GM23338 (cell line): ENCODE data around the gene WSCD1.

ENCODE experiments used
- CREB1 ChIP-seq: fragments of 250-450 bp; sonication (Bioruptor Pico); IDR thresholded peaks from 2 replicates; pipeline ENCODE4 v1.5.0; 2020; ENCODE audit warnings: low read depth, mild to moderate bottlenecking, moderate library complexity
- ETS1 ChIP-seq: IDR thresholded peaks from 2 replicates; pipeline ENCODE4 v1.6.1; 2016; ENCODE audit warnings: antibody characterized with exemption
- EZH2 ChIP-seq: fragments of 200-600 bp; sonication (generic); IDR thresholded peaks from one replicate; pipeline ENCODE4 v1.8.0; 2017; ENCODE audit warnings: antibody characterized with exemption, mild to moderate bottlenecking, low read depth; ENCODE audit not compliant: unreplicated experiment
- EZH2phosphoT487 ChIP-seq: fragments of 200-600 bp; sonication (generic); IDR thresholded peaks from one replicate; pipeline ENCODE4 v1.8.1; 2018; ENCODE audit warnings: antibody characterized with exemption; ENCODE audit not compliant: unreplicated experiment
- JUNB ChIP-seq: IDR thresholded peaks from one replicate; pipeline ENCODE4 v1.6.1; 2016; ENCODE audit warnings: antibody characterized with exemption; ENCODE audit not compliant: unreplicated experiment
- NANOG ChIP-seq: IDR thresholded peaks from 2 replicates; pipeline ENCODE4 v1.6.1; 2016; ENCODE audit warnings: antibody characterized with exemption, borderline replicate concordance
- POLR2AphosphoS5 ChIP-seq: IDR thresholded peaks from 2 replicates; pipeline ENCODE4 v1.6.1; 2016; ENCODE audit warnings: antibody characterized with exemption, low read depth
- REST ChIP-seq: IDR thresholded peaks from one replicate; pipeline ENCODE4 v1.6.1; 2018; ENCODE audit warnings: antibody characterized with exemption; ENCODE audit not compliant: unreplicated experiment
- STAT1 ChIP-seq: IDR thresholded peaks from one replicate; pipeline ENCODE4 v1.6.1; 2016; ENCODE audit warnings: antibody characterized with exemption; ENCODE audit not compliant: unreplicated experiment
- ZNF114 ChIP-seq: fragments of 250-450 bp; sonication (Bioruptor Pico); IDR thresholded peaks from 2 replicates; pipeline ENCODE4 v1.5.0; 2020; ENCODE audit warnings: mild to moderate bottlenecking, moderate library complexity
- ZNF331 ChIP-seq: fragments of 250-450 bp; sonication (Bioruptor Pico); IDR thresholded peaks from 2 replicates; pipeline ENCODE4 v1.5.0; 2020; ENCODE audit warnings: low read depth, mild to moderate bottlenecking, moderate library complexity
- TF ChIP-seq, protein P1 (sequence below), 2 experiments: fragments of 200-600 bp in 1 of 2; sonication (generic) in 1 of 2; conservative IDR thresholded peaks; 2 replicates each; pipeline versions ENCODE4 v1.5.1 to v1.6.1; 2016 to 2017; ENCODE audit warnings: antibody characterized with exemption in 2 of 2, low read depth in 2 of 2, mild to moderate bottlenecking in 2 of 2, moderate library complexity in 1 of 2
- TF ChIP-seq, protein P2 (sequence below): fragments of 250-450 bp; sonication (Bioruptor Pico); IDR thresholded peaks from 2 replicates; pipeline ENCODE4 v1.5.0; 2020; ENCODE audit warnings: mild to moderate bottlenecking, moderate library complexity

GRCh38 chr17:6106212-6106611 lies 36.0 kb downstream of the WSCD1 start:
- TF ChIP-seq EZH2: no peak
- TF ChIP-seq, protein P1, sequence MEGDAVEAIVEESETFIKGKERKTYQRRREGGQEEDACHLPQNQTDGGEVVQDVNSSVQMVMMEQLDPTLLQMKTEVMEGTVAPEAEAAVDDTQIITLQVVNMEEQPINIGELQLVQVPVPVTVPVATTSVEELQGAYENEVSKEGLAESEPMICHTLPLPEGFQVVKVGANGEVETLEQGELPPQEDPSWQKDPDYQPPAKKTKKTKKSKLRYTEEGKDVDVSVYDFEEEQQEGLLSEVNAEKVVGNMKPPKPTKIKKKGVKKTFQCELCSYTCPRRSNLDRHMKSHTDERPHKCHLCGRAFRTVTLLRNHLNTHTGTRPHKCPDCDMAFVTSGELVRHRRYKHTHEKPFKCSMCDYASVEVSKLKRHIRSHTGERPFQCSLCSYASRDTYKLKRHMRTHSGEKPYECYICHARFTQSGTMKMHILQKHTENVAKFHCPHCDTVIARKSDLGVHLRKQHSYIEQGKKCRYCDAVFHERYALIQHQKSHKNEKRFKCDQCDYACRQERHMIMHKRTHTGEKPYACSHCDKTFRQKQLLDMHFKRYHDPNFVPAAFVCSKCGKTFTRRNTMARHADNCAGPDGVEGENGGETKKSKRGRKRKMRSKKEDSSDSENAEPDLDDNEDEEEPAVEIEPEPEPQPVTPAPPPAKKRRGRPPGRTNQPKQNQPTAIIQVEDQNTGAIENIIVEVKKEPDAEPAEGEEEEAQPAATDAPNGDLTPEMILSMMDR (conservative IDR thresholded peaks at IDR 0.05; ENCODE audit: low read depth in 2 of 2): no peak
- no peak for TF ChIP-seq EZH2phosphoT487
- no peak for TF ChIP-seq POLR2AphosphoS5
- no peak for TF ChIP-seq REST
- no peak for TF ChIP-seq ZNF331
- no peak for TF ChIP-seq CREB1 (CRISPR knock-in tag)
- TF ChIP-seq, protein P2, sequence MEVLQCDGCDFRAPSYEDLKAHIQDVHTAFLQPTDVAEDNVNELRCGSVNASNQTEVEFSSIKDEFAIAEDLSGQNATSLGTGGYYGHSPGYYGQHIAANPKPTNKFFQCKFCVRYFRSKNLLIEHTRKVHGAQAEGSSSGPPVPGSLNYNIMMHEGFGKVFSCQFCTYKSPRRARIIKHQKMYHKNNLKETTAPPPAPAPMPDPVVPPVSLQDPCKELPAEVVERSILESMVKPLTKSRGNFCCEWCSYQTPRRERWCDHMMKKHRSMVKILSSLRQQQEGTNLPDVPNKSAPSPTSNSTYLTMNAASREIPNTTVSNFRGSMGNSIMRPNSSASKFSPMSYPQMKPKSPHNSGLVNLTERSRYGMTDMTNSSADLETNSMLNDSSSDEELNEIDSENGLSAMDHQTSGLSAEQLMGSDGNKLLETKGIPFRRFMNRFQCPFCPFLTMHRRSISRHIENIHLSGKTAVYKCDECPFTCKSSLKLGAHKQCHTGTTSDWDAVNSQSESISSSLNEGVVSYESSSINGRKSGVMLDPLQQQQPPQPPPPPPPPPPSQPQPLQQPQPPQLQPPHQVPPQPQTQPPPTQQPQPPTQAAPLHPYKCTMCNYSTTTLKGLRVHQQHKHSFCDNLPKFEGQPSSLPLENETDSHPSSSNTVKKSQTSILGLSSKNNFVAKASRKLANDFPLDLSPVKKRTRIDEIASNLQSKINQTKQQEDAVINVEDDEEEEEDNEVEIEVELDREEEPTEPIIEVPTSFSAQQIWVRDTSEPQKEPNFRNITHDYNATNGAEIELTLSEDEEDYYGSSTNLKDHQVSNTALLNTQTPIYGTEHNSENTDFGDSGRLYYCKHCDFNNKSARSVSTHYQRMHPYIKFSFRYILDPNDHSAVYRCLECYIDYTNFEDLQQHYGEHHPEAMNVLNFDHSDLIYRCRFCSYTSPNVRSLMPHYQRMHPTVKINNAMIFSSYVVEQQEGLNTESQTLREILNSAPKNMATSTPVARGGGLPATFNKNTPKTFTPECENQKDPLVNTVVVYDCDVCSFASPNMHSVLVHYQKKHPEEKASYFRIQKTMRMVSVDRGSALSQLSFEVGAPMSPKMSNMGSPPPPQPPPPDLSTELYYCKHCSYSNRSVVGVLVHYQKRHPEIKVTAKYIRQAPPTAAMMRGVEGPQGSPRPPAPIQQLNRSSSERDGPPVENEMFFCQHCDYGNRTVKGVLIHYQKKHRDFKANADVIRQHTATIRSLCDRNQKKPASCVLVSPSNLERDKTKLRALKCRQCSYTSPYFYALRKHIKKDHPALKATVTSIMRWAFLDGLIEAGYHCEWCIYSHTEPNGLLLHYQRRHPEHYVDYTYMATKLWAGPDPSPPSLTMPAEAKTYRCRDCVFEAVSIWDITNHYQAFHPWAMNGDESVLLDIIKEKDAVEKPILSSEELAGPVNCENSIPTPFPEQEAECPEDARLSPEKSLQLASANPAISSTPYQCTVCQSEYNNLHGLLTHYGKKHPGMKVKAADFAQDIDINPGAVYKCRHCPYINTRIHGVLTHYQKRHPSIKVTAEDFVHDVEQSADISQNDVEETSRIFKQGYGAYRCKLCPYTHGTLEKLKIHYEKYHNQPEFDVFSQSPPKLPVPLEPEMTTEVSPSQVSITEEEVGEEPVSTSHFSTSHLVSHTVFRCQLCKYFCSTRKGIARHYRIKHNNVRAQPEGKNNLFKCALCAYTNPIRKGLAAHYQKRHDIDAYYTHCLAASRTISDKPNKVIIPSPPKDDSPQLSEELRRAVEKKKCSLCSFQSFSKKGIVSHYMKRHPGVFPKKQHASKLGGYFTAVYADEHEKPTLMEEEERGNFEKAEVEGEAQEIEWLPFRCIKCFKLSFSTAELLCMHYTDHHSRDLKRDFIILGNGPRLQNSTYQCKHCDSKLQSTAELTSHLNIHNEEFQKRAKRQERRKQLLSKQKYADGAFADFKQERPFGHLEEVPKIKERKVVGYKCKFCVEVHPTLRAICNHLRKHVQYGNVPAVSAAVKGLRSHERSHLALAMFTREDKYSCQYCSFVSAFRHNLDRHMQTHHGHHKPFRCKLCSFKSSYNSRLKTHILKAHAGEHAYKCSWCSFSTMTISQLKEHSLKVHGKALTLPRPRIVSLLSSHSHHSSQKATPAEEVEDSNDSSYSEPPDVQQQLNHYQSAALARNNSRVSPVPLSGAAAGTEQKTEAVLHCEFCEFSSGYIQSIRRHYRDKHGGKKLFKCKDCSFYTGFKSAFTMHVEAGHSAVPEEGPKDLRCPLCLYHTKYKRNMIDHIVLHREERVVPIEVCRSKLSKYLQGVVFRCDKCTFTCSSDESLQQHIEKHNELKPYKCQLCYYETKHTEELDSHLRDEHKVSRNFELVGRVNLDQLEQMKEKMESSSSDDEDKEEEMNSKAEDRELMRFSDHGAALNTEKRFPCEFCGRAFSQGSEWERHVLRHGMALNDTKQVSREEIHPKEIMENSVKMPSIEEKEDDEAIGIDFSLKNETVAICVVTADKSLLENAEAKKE (CRISPR knock-in tag): no peak
- no peak for TF ChIP-seq ETS1
- no peak for TF ChIP-seq NANOG
- no peak for TF ChIP-seq JUNB
- TF ChIP-seq ZNF114 (CRISPR knock-in tag): no peak
- no peak for TF ChIP-seq STAT1
